Coronary artery (tissue), 2 donors: ENCODE data around the gene CPNE2.

ENCODE experiments used
- DNase-seq: peaks from one replicate; pipeline ENCODE4 v3.0.0-alpha.2; 2017; ENCODE audit warnings: low spot score
- H3K27ac ChIP-seq, 2 donors: fragments of 200-600 bp; sonication (generic); one replicate each; pipeline ENCODE4 v1.5.1; 2016 to 2019
- H3K4me3 ChIP-seq: fragments of 200-600 bp; sonication (generic); 2 replicates; pipeline ENCODE4 v1.5.1; 2016; ENCODE audit warnings: mild to moderate bottlenecking, moderate library complexity
- CTCF ChIP-seq: fragments of 200-600 bp; sonication (generic); IDR thresholded peaks from one replicate; pipeline ENCODE4 v1.5.1; 2019; ENCODE audit warnings: antibody characterized with exemption

CPNE2 gene

GRCh38 chr16:57082664-57083063, 9.7 kb upstream of the CPNE2 start:
- no peak for DNase-seq
- H3K27ac ChIP-seq = no peak overlapping the region
- no peak overlapping the region for H3K4me3 ChIP-seq
- TF ChIP-seq CTCF = no peak

GRCh38 chr16:57083485-57084126, 8.8 kb upstream of the CPNE2 start:
- TF ChIP-seq CTCF = no peak
- DNase-seq = no peak
- H3K27ac ChIP-seq = no peak overlapping the region

GRCh38 chr16:57084257-57084770, 8.1 kb upstream of the CPNE2 start:
- peak; percentile 97 for TF ChIP-seq CTCF
- Histone ChIP-seq H3K27ac (peak overlapping the region in 1 of 2 donors; percentile 31), H3K4me3 (no peak overlapping the region)
- DNase-seq = peak; percentile 84

More at GRCh38 chr16:57083485-57084126, 8.8 kb upstream of the CPNE2 start:
- H3K4me3 ChIP-seq = no peak overlapping the region

GRCh38 chr16:57084996-57085395, 7.4 kb upstream of the CPNE2 start:
- no peak for TF ChIP-seq CTCF
- no peak overlapping the region for H3K27ac ChIP-seq

GRCh38 chr16:57087003-57087402, 5.4 kb upstream of the CPNE2 start:
- DNase-seq = no peak

More at GRCh38 chr16:57084996-57085395, 7.4 kb upstream of the CPNE2 start:
- no peak overlapping the region for H3K4me3 ChIP-seq
- no peak for DNase-seq

GRCh38 chr16:57089406-57089805, 3.0 kb upstream of the CPNE2 start:
- TF ChIP-seq CTCF = no peak
- no peak overlapping the region for H3K4me3 ChIP-seq
- H3K27ac ChIP-seq = no peak overlapping the region
- DNase-seq = no peak

More at GRCh38 chr16:57087003-57087402, 5.4 kb upstream of the CPNE2 start:
- Histone ChIP-seq H3K27ac (no peak overlapping the region), H3K4me3 (no peak overlapping the region)
- TF ChIP-seq CTCF = no peak
